SK-N-SH (cell line): Measurements from ENCODE around the gene WDR7. TPM values are rescaled to one million over a fixed set of nuclear protein-coding genes. Genes with fewer than 3 reads are reported as not detected.

ENCODE experiments used
- CTCF ChIA-PET: fragments of 300-600, 350-600 bp; formaldehyde crosslinking; extraction: SDS; loops from one replicate; lab custom pipeline; 2021; lab: Yijun Ruan, JAX
- POLR2A ChIA-PET: fragments of 350-600 bp; sonication (Branson Sonifier 250); formaldehyde crosslinking; extraction: SDS; loops from one replicate; lab custom pipeline; 2020; ENCODE audit warnings: antibody characterized with exemption, inconsistent platforms; lab: Yijun Ruan, JAX
- DNase-seq: peaks from one replicate; pipeline ENCODE4 v3.0.0; 2012
- H2AFZ ChIP-seq: fragments of 200-600 bp; sonication (generic); 2 replicates; pipeline ENCODE4 v1.8.1; 2016; ENCODE audit warnings: antibody characterized with exemption, mild to moderate bottlenecking, low read depth
- H3F3A ChIP-seq: fragments of 200-600 bp; sonication (generic); replicated peaks from 2 replicates; pipeline ENCODE3; 2016; ENCODE audit warnings: antibody characterized with exemption, mild to moderate bottlenecking; ENCODE audit not compliant: insufficient read depth
- H3K27ac ChIP-seq, 2 experiments: fragments of 200-500 bp in 1 of 2; fragments of 200-600 bp in 1 of 2; sonication (Bioruptor generic) in 1 of 2; sonication (generic), shearing (Covaris generic) in 1 of 2; 2 replicates each; pipeline versions ENCODE4 v1.5.1 to v1.6.1; 2014 to 2016; ENCODE audit warnings: low read depth in 2 of 2, inconsistent platforms in 1 of 2, low read length in 1 of 2, mild to moderate bottlenecking in 1 of 2, mixed read lengths in 1 of 2
- H3K27me3 ChIP-seq: fragments of 200-600 bp; sonication (generic), shearing (Covaris generic); 2 replicates; pipeline ENCODE4 v1.6.1; 2016; ENCODE audit warnings: mixed run types; ENCODE audit not compliant: insufficient read depth
- H3K36me3 ChIP-seq, 2 experiments: fragments of 200-500 bp in 1 of 2; fragments of 200-600 bp in 1 of 2; sonication (Bioruptor generic) in 1 of 2; sonication (generic) in 1 of 2; replicated peaks in 1 of 2; 2 replicates each; pipeline versions ENCODE3 to v1.5.1; 2014 to 2016; ENCODE audit warnings: low read length in 1 of 2, mild to moderate bottlenecking in 1 of 2; ENCODE audit not compliant: insufficient read depth in 2 of 2, control insufficient read depth in 1 of 2
- H3K4me1 ChIP-seq, 2 experiments: fragments of 200-500 bp in 1 of 2; fragments of 200-600 bp in 1 of 2; sonication (Bioruptor generic) in 1 of 2; sonication (generic), shearing (Covaris generic) in 1 of 2; 2 replicates each; pipeline versions ENCODE4 v1.5.1 to v1.6.1; 2014 to 2016; ENCODE audit warnings: low read depth in 1 of 2, low read length in 1 of 2, mixed run types in 1 of 2; ENCODE audit not compliant: insufficient read depth in 2 of 2, control insufficient read depth in 1 of 2
- H3K4me2 ChIP-seq: fragments of 200-600 bp; sonication (generic), shearing (Covaris generic); 2 replicates; pipeline ENCODE4 v1.6.1; 2017; ENCODE audit warnings: mixed run types
- H3K4me3 ChIP-seq, 2 experiments: fragments of 200-500 bp in 1 of 2; fragments of 200-600 bp in 1 of 2; sonication (Bioruptor generic) in 1 of 2; sonication (generic), shearing (Covaris generic) in 1 of 2; 2 replicates each; pipeline versions ENCODE4 v1.5.1 to v1.8.1; 2014 to 2016; ENCODE audit warnings: low read depth in 2 of 2, inconsistent platforms in 1 of 2, low read length in 1 of 2, mild to moderate bottlenecking in 1 of 2, mixed read lengths in 1 of 2, moderate library complexity in 1 of 2
- H3K79me2 ChIP-seq: fragments of 200-600 bp; sonication (generic); 2 replicates; pipeline ENCODE4 v1.8.1; 2017; ENCODE audit warnings: mild to moderate bottlenecking; ENCODE audit not compliant: insufficient read depth
- H3K9ac ChIP-seq: fragments of 200-600 bp; sonication (generic); 2 replicates; pipeline ENCODE4 v1.6.1; 2017; ENCODE audit warnings: mixed run types
- H3K9me2 ChIP-seq: fragments of 200-600 bp; sonication (generic); 2 replicates; pipeline ENCODE4 v1.6.1; 2017; ENCODE audit warnings: mixed run types
- H3K9me3 ChIP-seq: fragments of 200-600 bp; sonication (generic); 2 replicates; pipeline ENCODE4 v1.6.1; 2017; ENCODE audit warnings: mixed run types, mild to moderate bottlenecking, moderate library complexity
- H4K20me1 ChIP-seq: fragments of 200-600 bp; sonication (generic); 2 replicates; pipeline ENCODE4 v1.6.1; 2017; ENCODE audit warnings: mild to moderate bottlenecking, mixed run types; ENCODE audit not compliant: insufficient read depth
- EP300 ChIP-seq, 2 experiments: IDR thresholded peaks; 2 replicates each; pipeline versions ENCODE4 v1.4.0 to v1.6.1; 2012; ENCODE audit warnings: borderline replicate concordance in 1 of 2, low read depth in 1 of 2, low read length in 1 of 2
- EZH2phosphoT487 ChIP-seq: fragments of 200-600 bp; sonication (generic); IDR thresholded peaks from 2 replicates; pipeline ENCODE4 v1.6.1; 2017; ENCODE audit warnings: low read depth, mixed run types, mild to moderate bottlenecking, antibody characterized with exemption, moderate library complexity, borderline replicate concordance
- FOSL2 ChIP-seq: IDR thresholded peaks from 2 replicates; pipeline ENCODE4 v1.4.0; 2012; ENCODE audit warnings: low read depth, mild to moderate bottlenecking, moderate library complexity, borderline replicate concordance
- IRF3 ChIP-seq: fragments of 150-350 bp; IDR thresholded peaks from 2 replicates; pipeline ENCODE4 v1.6.1; 2016; ENCODE audit warnings: mild to moderate bottlenecking, low read depth, low read length
- JUND ChIP-seq: IDR thresholded peaks from 2 replicates; pipeline ENCODE4 v1.4.0; 2012
- MEF2A ChIP-seq: IDR thresholded peaks from 2 replicates; pipeline ENCODE4 v1.4.0; 2012; ENCODE audit warnings: low read depth, borderline replicate concordance
- NRF1 ChIP-seq: IDR thresholded peaks from 2 replicates; pipeline ENCODE4 v1.6.1; 2012; ENCODE audit warnings: low read depth, mild to moderate bottlenecking, low read length
- PBX3 ChIP-seq: IDR thresholded peaks from 2 replicates; pipeline ENCODE4; 2012
- POLR2AphosphoS5 ChIP-seq: IDR thresholded peaks from 2 replicates; pipeline ENCODE4 v1.6.1; 2012; ENCODE audit warnings: low read depth, low read length
- RXRA ChIP-seq: IDR thresholded peaks from 2 replicates; pipeline ENCODE4 v1.4.0; 2012; ENCODE audit warnings: low read depth, mild to moderate bottlenecking, borderline replicate concordance
- TAF1 ChIP-seq: IDR thresholded peaks from 2 replicates; pipeline ENCODE4 v1.6.1; 2012; ENCODE audit warnings: low read depth, mild to moderate bottlenecking, low read length, moderate library complexity, borderline replicate concordance
- TCF12 ChIP-seq: IDR thresholded peaks from 2 replicates; pipeline ENCODE4 v1.4.0; 2012
- YY1 ChIP-seq: IDR thresholded peaks from 2 replicates; pipeline ENCODE4 v1.4.0; 2012; ENCODE audit warnings: low read depth, mild to moderate bottlenecking
- WGBS: methylation state at CpG from one replicate; pipeline ENCODE4 v1.1.6; 2017; ENCODE audit warnings: low lambda C conversion rate; 5-methylcytosine and 5-hydroxymethylcytosine counted together
- polyA plus RNA-seq, 3 experiments: library from polyadenylated mRNA; depleted of rRNA; stranded (reverse); fragments of >200 nt; gene quantifications; 2 replicates each; pipeline ENCODE4 v1.2.3, GENCODE V29; 2012

Gene WDR7
- polyA plus RNA-seq, 1 of the 3 experiments (the other 2 are of a cell fraction) = 4.1 TPM

GRCh38 chr18:56990678-56991077, 339.5 kb downstream of the WDR7 start:
- CTCF ChIA-PET = interaction anchor here (0.9 kb wide), 2 partner anchors 71 to 122 kb away, joined by 3 read pairs; no protein-coding TSS in a partner anchor
- Histone ChIP-seq H4K20me1 (no peaks in the 10 kb centered on the region), H3K79me2 (no peaks in the 10 kb centered on the region), H3K36me3 (no peaks in the 10 kb centered on the region), H3K9me2 (no peaks in the 10 kb centered on the region), H2AFZ (no peak overlapping the region), H3K4me2 (no peak overlapping the region), H3K27me3 (no peaks in the 10 kb centered on the region), H3K9me3 (no peaks in the 10 kb centered on the region), H3K4me3 (no peak overlapping the region), H3K9ac (no peak overlapping the region), H3F3A (no peaks in the 10 kb centered on the region), H3K4me1 (peaks cover 0 to 6% of the 10 kb centered on the region in 2 experiments; a peak in 3 of 4 replicates), H3K27ac (no peak overlapping the region)
- DNase-seq = no peak
- TF ChIP-seq FOSL2 = no peak
- no peak for TF ChIP-seq MEF2A
- TF ChIP-seq YY1 = no peak
- no peak for TF ChIP-seq EZH2phosphoT487
- TF ChIP-seq TAF1 = no peak
- TF ChIP-seq POLR2AphosphoS5 = no peak
- no peak for TF ChIP-seq EP300 (IDR thresholded peaks at IDR 0.05; ENCODE audit: borderline replicate concordance in 1 of 2, low read depth in 1 of 2, low read length in 1 of 2)
- TF ChIP-seq RXRA = no peak
- POLR2A ChIA-PET = interaction anchor here (0.6 kb wide), 1 partner anchor 1550 kb away, joined by 5 read pairs; no protein-coding TSS in a partner anchor
- WGBS = 100% methylated on average over 1 of the region's 1 CpG

- POLR2A ChIA-PET = no interaction called here
- DNase-seq = no peak
- whole genome bisulfite sequencing = 95% methylated on average over 1 of the region's 1 CpG
Measured at GRCh38 chr18:56992777-56993176, 341.6 kb downstream of the WDR7 start.

More at GRCh38 chr18:56992777-56993176, 341.6 kb downstream of the WDR7 start:
- Histone ChIP-seq H3K9me2 (no peaks in the 10 kb centered on the region), H3F3A (no peaks in the 10 kb centered on the region), H2AFZ (no peak overlapping the region), H4K20me1 (no peaks in the 10 kb centered on the region), H3K4me1 (peaks cover 0 to 6% of the 10 kb centered on the region in 2 experiments; a peak in 3 of 4 replicates), H3K79me2 (no peaks in the 10 kb centered on the region), H3K4me2 (no peak overlapping the region)
- no peak for TF ChIP-seq IRF3
- 0 out of 2 replicates have a peak, but pooled peaks have one; percentile 20 for TF ChIP-seq TCF12
- no peak for TF ChIP-seq NRF1
- no peak for TF ChIP-seq FOSL2
- 0 out of 2 replicates have a peak, but pooled peaks have one; percentile 18 for TF ChIP-seq PBX3
- TF ChIP-seq JUND = peak; percentile 36
- TF ChIP-seq, all 33 proteins: peak for 3
- Histone ChIP-seq H3K4me3 (no peak overlapping the region), H3K27me3 (no peaks in the 10 kb centered on the region), H3K9ac (no peak overlapping the region), H3K36me3 (no peaks in the 10 kb centered on the region), H3K27ac (no peak overlapping the region), H3K9me3 (no peaks in the 10 kb centered on the region)
- CTCF ChIA-PET = no interaction called here
